Measurements from ENCODE around the gene DNAJC4. TPM values are rescaled to one million over a fixed set of nuclear protein-coding genes. Genes with fewer than 3 reads are reported as not detected.

Gene DNAJC4
- total and polyA plus RNA-seq, 2 experiments from 2014 or later = 12.8 to 58.4 TPM

DNA sequence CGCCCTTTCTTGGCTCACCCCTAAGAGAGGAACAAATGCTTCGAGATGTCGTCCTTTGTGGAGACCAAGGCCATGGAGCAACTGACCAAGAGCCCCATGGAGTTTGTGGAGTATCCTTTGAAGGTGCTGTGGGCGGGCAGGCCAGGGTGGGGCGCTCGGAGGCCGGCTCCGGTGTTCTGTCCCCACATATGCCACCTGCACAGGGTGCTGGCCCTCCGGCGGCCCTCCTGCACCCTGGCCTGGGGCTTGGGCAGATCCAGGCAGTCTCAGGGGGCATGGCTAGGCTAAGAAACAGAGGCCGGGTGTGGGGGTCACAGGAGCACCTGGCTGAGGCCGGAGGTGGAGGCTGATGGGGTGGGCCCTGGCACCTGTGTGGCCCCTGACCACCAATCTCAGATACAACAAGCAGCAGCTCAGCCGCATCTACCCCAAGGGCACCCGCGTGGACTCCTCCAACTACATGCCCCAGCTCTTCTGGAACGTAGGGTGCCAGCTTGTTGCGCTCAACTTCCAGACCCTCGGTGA, 31.3 kb downstream of the DNAJC4 start:
- H2AFZ ChIP-seq = no peak overlapping the region
- H3K36me3 ChIP-seq (replicated peaks; ENCODE audit: insufficient read depth, low read depth) = no peaks in the 10 kb centered on the region
- no peak overlapping the region for H3K4me3 ChIP-seq
- H3K79me2 ChIP-seq = no peaks in the 10 kb centered on the region
- no peaks in the 10 kb centered on the region for H3K9me2 ChIP-seq (replicated peaks; ENCODE audit: insufficient read depth)
- H3K9me3 ChIP-seq (ENCODE audit: low read depth) = no peaks in the 10 kb centered on the region
- WGBS (ENCODE audit: low lambda C conversion rate, missing lambda C conversion rate) = 96% methylated on average over 17 of the region's 18 CpGs
- H3K4me1 ChIP-seq (ENCODE audit: insufficient read depth) = no peaks in the 10 kb centered on the region
- no peaks in the 10 kb centered on the region for H3K27me3 ChIP-seq
- no peak overlapping the region for H3K4me2 ChIP-seq
- no peak overlapping the region for H3K27ac ChIP-seq
- H4K20me1 ChIP-seq (ENCODE audit: insufficient read depth, poor library complexity, severe bottlenecking) = no peaks in the 10 kb centered on the region
- DNase-seq (ENCODE audit: low spot score) = no peak
- TF ChIP-seq, protein P1, sequence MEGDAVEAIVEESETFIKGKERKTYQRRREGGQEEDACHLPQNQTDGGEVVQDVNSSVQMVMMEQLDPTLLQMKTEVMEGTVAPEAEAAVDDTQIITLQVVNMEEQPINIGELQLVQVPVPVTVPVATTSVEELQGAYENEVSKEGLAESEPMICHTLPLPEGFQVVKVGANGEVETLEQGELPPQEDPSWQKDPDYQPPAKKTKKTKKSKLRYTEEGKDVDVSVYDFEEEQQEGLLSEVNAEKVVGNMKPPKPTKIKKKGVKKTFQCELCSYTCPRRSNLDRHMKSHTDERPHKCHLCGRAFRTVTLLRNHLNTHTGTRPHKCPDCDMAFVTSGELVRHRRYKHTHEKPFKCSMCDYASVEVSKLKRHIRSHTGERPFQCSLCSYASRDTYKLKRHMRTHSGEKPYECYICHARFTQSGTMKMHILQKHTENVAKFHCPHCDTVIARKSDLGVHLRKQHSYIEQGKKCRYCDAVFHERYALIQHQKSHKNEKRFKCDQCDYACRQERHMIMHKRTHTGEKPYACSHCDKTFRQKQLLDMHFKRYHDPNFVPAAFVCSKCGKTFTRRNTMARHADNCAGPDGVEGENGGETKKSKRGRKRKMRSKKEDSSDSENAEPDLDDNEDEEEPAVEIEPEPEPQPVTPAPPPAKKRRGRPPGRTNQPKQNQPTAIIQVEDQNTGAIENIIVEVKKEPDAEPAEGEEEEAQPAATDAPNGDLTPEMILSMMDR (IDR thresholded peaks at IDR 0.05; ENCODE audit: poor library complexity) = no peak
- no peak for TF ChIP-seq EZH2phosphoT487 (IDR thresholded peaks at IDR 0.05; ENCODE audit: low read depth, severe bottlenecking, unreplicated experiment)
- no peak for TF ChIP-seq EZH2 (IDR thresholded peaks at IDR 0.05; ENCODE audit: borderline replicate concordance)

DNA sequence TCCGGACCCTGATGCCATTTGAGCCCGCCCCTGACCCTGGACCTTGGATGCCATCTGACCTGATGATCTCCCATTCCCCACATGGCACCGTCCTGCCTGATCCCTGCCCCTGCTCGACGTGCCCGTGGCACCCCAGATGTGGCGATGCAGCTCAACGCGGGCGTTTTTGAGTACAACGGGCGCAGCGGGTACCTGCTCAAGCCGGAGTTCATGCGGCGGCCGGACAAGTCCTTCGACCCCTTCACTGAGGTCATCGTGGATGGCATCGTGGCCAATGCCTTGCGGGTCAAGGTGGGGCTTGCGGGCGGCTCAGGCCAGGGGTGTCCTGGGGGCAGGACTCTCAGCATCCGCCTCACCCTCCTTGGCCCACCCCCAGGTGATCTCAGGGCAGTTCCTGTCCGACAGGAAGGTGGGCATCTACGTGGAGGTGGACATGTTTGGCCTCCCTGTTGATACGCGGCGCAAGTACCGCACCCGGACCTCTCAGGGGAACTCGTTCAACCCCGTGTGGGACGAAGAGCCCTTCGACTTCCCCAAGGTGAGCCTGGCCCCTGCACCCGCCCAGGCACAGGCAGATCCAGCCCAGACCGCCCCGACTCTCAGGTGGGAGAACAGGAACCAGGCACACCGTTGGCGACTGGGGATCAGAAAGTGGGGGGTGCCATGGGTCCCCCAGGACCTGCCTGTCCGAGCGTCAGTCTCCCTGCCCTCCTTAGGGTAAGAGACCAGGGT, 32.1 kb downstream of the DNAJC4 start:
- Histone ChIP-seq H2AFZ (no peak overlapping the region), H3K79me2 (no peaks in the 10 kb centered on the region), H3K9me2 (replicated peaks; ENCODE audit: insufficient read depth) (no peaks in the 10 kb centered on the region), H3K9me3 (ENCODE audit: low read depth) (no peaks in the 10 kb centered on the region), H3K4me3 (no peak overlapping the region), H3K4me2 (no peak overlapping the region), H4K20me1 (ENCODE audit: insufficient read depth, poor library complexity, severe bottlenecking) (no peaks in the 10 kb centered on the region), H3K27me3 (no peaks in the 10 kb centered on the region), H3K36me3 (replicated peaks; ENCODE audit: insufficient read depth, low read depth) (no peaks in the 10 kb centered on the region), H3K27ac (no peak overlapping the region), H3K4me1 (ENCODE audit: insufficient read depth) (no peaks in the 10 kb centered on the region)
- WGBS (ENCODE audit: low lambda C conversion rate, missing lambda C conversion rate) = 97% methylated on average over 41 of the region's 42 CpGs
- TF ChIP-seq EZH2phosphoT487 (IDR thresholded peaks at IDR 0.05; ENCODE audit: low read depth, severe bottlenecking, unreplicated experiment) = no peak
- TF ChIP-seq, protein P1 (IDR thresholded peaks at IDR 0.05; ENCODE audit: poor library complexity) = no peak
- TF ChIP-seq EZH2 (IDR thresholded peaks at IDR 0.05; ENCODE audit: borderline replicate concordance) = no peak
- no peak for DNase-seq (ENCODE audit: low spot score)

DNA sequence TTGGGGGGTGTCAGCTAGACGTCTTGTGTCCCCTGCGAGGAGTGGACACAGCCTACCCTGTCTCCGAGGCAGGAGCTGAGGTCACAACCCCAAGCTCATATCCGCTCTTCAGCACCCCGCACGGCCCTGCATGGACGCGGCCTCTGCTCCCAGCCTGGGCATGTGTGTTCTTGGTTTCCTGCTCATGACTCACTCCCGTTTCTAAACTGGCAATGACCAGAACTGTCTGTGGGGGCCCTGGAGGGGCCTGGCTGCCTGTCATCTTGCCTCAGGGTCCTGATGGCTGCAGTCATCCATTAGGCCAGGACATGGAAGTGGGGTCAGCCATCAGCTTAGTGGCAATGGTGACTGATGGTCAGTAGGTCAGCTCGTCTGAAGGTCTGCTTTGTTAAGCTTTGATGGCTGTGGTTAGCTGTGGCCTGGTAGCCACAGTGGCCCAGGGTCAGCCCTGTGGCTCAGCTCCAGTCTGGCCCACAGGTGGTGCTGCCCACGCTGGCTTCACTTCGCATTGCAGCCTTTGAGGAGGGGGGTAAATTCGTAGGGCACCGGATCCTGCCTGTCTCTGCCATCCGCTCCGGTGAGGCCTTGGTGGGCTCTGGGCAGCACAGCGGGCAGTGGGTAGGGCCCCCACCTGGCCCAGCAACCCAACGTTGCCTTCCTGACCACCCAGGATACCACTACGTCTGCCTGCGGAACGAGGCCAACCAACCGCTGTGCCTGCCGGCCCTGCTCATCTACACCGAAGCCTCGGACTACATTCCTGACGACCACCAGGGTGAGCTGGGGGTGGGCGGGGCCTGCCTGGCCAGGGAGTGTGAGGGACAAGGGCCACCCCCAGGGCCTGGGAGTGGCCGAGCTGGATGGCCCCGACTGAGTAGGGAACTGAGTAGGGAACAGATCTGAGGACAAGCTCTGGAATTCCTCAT, 32.9 kb downstream of the DNAJC4 start:
- TF ChIP-seq EZH2 (IDR thresholded peaks at IDR 0.05; ENCODE audit: borderline replicate concordance) (no peak), EZH2phosphoT487 (IDR thresholded peaks at IDR 0.05; ENCODE audit: low read depth, severe bottlenecking, unreplicated experiment) (no peak)
- TF ChIP-seq, protein P1 (IDR thresholded peaks at IDR 0.05; ENCODE audit: poor library complexity) = no peak
- Histone ChIP-seq H3K27ac (no peak overlapping the region), H3K36me3 (replicated peaks; ENCODE audit: insufficient read depth, low read depth) (no peaks in the 10 kb centered on the region), H3K9me2 (replicated peaks; ENCODE audit: insufficient read depth) (no peaks in the 10 kb centered on the region), H3K4me1 (ENCODE audit: insufficient read depth) (peaks cover 5% of the 10 kb centered on the region), H4K20me1 (ENCODE audit: insufficient read depth, poor library complexity, severe bottlenecking) (no peaks in the 10 kb centered on the region), H2AFZ (no peak overlapping the region), H3K27me3 (no peaks in the 10 kb centered on the region), H3K4me2 (no peak overlapping the region), H3K9me3 (ENCODE audit: low read depth) (no peaks in the 10 kb centered on the region), H3K79me2 (no peaks in the 10 kb centered on the region), H3K4me3 (no peak overlapping the region)
- DNase-seq (ENCODE audit: low spot score) = no peak
- 84% methylated on average over 29 of the region's 29 CpGs for WGBS (ENCODE audit: low lambda C conversion rate, missing lambda C conversion rate)

All from hepatocyte (in vitro differentiated cells).